Keratinocyte (primary cell): Measurements from ENCODE around the gene LRRC58. TPM values are rescaled to one million over a fixed set of nuclear protein-coding genes. Genes with fewer than 3 reads are reported as not detected.

Experiments
- DNase-seq: peaks from one replicate; pipeline ENCODE4 v3.0.0-alpha.2; 2011; ENCODE audit warnings: low read depth, missing footprints, low spot score
- FAIRE-seq: peaks from 2 replicates; lab custom pipeline; 2011; peaks lifted over from hg19 to GRCh38; lab: Jason Lieb, UNC
- H2AFZ ChIP-seq: 2 replicates; pipeline ENCODE4 v1.6.0; 2012; ENCODE audit warnings: low read length, control low read depth, inconsistent platforms; ENCODE audit not compliant: control insufficient read depth
- H3K27ac ChIP-seq: 2 replicates; pipeline ENCODE4 v1.5.1; 2011; ENCODE audit warnings: low read length; ENCODE audit not compliant: control insufficient read depth, insufficient read depth
- H3K27me3 ChIP-seq: 3 replicates; pipeline ENCODE4 v1.6.0; 2011; ENCODE audit warnings: low read length; ENCODE audit not compliant: control insufficient read depth, insufficient read depth; ENCODE audit errors: extremely low read depth
- H3K36me3 ChIP-seq, 2 experiments: 2 replicates in 1 of 2; 3 replicates in 1 of 2; pipeline ENCODE4 v1.5.1; 2011; ENCODE audit warnings: low read length in 2 of 2, mild to moderate bottlenecking in 1 of 2; ENCODE audit not compliant: control insufficient read depth in 2 of 2, insufficient read depth in 2 of 2; ENCODE audit errors: extremely low read depth in 1 of 2
- H3K4me1 ChIP-seq: 3 replicates; pipeline ENCODE4 v1.5.1; 2011; ENCODE audit warnings: low read length; ENCODE audit not compliant: control insufficient read depth, insufficient read depth; ENCODE audit errors: extremely low read depth
- H3K4me2 ChIP-seq: 3 replicates; pipeline ENCODE4 v1.6.0; 2011; ENCODE audit warnings: low read depth, low read length; ENCODE audit not compliant: control insufficient read depth, insufficient read depth; ENCODE audit errors: extremely low read depth
- H3K4me3 ChIP-seq, 3 experiments: fragments of 200-600 bp in 1 of 3; sonication (generic) in 1 of 3; 2 replicates in 2 of 3; 3 replicates in 1 of 3; pipeline ENCODE4 v1.5.1; 2011 to 2016; ENCODE audit warnings: low read length in 3 of 3, mild to moderate bottlenecking in 3 of 3, control low read depth in 2 of 3, inconsistent platforms in 1 of 3, low read depth in 1 of 3, mixed read lengths in 1 of 3, mixed run types in 1 of 3, moderate library complexity in 1 of 3; ENCODE audit not compliant: control insufficient read depth in 2 of 3, insufficient read depth in 2 of 3; ENCODE audit errors: extremely low read depth in 1 of 3
- H3K79me2 ChIP-seq: 2 replicates; pipeline ENCODE4 v1.6.0; 2012; ENCODE audit warnings: low read length; ENCODE audit not compliant: control insufficient read depth, insufficient read depth
- H3K9ac ChIP-seq: 3 replicates; pipeline ENCODE4 v1.6.0; 2011; ENCODE audit warnings: low read length; ENCODE audit not compliant: control insufficient read depth, insufficient read depth; ENCODE audit errors: extremely low read depth
- H3K9me1 ChIP-seq: 3 replicates; pipeline ENCODE4 v1.6.0; 2011; ENCODE audit warnings: low read length; ENCODE audit not compliant: control insufficient read depth, insufficient read depth; ENCODE audit errors: extremely low read depth
- H3K9me3 ChIP-seq: 2 replicates; pipeline ENCODE4 v1.5.1; 2012; ENCODE audit warnings: low read depth, low read length; ENCODE audit not compliant: control insufficient read depth
- H4K20me1 ChIP-seq: 3 replicates; pipeline ENCODE4 v1.6.0; 2011; ENCODE audit warnings: low read length; ENCODE audit not compliant: control insufficient read depth, insufficient read depth; ENCODE audit errors: extremely low read depth
- CTCF ChIP-seq, 3 experiments: IDR thresholded peaks in 1 of 3; conservative IDR thresholded peaks in 1 of 3; optimal IDR thresholded peaks in 1 of 3; 2 replicates in 2 of 3; 3 replicates in 1 of 3; pipeline versions ENCODE3 to v1.5.1; 2011; ENCODE audit warnings: low read length in 3 of 3, mild to moderate bottlenecking in 3 of 3, moderate library complexity in 2 of 3, control low read depth in 1 of 3, inconsistent platforms in 1 of 3; ENCODE audit not compliant: insufficient read depth in 2 of 3; ENCODE audit errors: extremely low read depth in 1 of 3
- EZH2 ChIP-seq: IDR thresholded peaks from one replicate; pipeline ENCODE4 v1.6.1; 2012; ENCODE audit warnings: inconsistent platforms, mild to moderate bottlenecking, low read length, moderate library complexity
- dilution Hi-C: fragments of 300-500 bp; cut with MboI; formaldehyde crosslinking; loops from one replicate; pipeline ENCODE4 v1.7.0; 2020; ENCODE audit warnings: low sequenced_read_pairs; ENCODE audit not compliant: extremely low pct_ligation_motif_present
- polyA plus RNA-seq, 5 experiments: library from polyadenylated mRNA; depleted of rRNA in 3 of 5; stranded (reverse) in 3 of 5; stranded (forward) in 1 of 5; unstranded in 1 of 5; fragments of >200 nt; gene quantifications; 1 replicate in 1 of 5; 2 replicates in 3 of 5; 3 replicates in 1 of 5; pipeline versions ENCODE4 v1.2.1 to v1.2.3, GENCODE V29; 2011 to 2012; ENCODE audit warnings: missing spikeins in 2 of 5, low read depth in 1 of 5, low replicate concordance in 1 of 5

LRRC58 gene
- polyA plus RNA-seq, 1 donor (not counting 4 experiments of a cell fraction or from before 2014, with no cell fraction given) = 17.4 TPM

GRCh38 chr3:120338517-120338916 is 10.6 kb downstream of the LRRC58 start:
- Histone ChIP-seq H3K9ac (no peak overlapping the region), H2AFZ (no peak overlapping the region), H3K4me3 (no peak overlapping the region), H3K27me3 (no peaks in the 10 kb centered on the region), H3K36me3 (peaks cover 0 to under 1% of the 10 kb centered on the region in 2 experiments), H4K20me1 (no peaks in the 10 kb centered on the region), H3K27ac (no peak overlapping the region), H3K9me1 (no peaks in the 10 kb centered on the region), H3K4me1 (no peaks in the 10 kb centered on the region), H3K9me3 (no peaks in the 10 kb centered on the region), H3K4me2 (no peak overlapping the region), H3K79me2 (peaks cover 68% of the 10 kb centered on the region)
- dilution Hi-C loops = no loop called here
- FAIRE-seq (no peak), DNase-seq (no peak)
- TF ChIP-seq EZH2 = no peak
- no peak for TF ChIP-seq CTCF (optimal IDR thresholded peaks at IDR 0.05 in 1 of 3, IDR thresholded peaks at IDR 0.05 in 1 of 3, conservative IDR thresholded peaks at IDR 0.05 in 1 of 3; ENCODE audit: extremely low read depth in 1 of 3, insufficient read depth in 2 of 3, low read length in 3 of 3)

- peaks cover 14% of the 10 kb centered on the region for H3K79me2 ChIP-seq
- no peaks in the 10 kb centered on the region for H3K27me3 ChIP-seq
- H3K4me1 ChIP-seq = no peaks in the 10 kb centered on the region
- no peaks in the 10 kb centered on the region for H3K9me1 ChIP-seq
- DNase-seq (no peak), FAIRE-seq (no peak)
- no peak overlapping the region for H3K27ac ChIP-seq
- no peaks in the 10 kb centered on the region for H3K9me3 ChIP-seq
- peaks cover 1 to 8% of the 10 kb centered on the region in 2 experiments for H3K36me3 ChIP-seq
- no peak overlapping the region for H2AFZ ChIP-seq
- no peak overlapping the region for H3K4me2 ChIP-seq
- no peak overlapping the region for H3K9ac ChIP-seq
- dilution Hi-C loops = no loop called here
- H3K4me3 ChIP-seq = no peak overlapping the region
- H4K20me1 ChIP-seq = no peaks in the 10 kb centered on the region
- TF ChIP-seq CTCF (optimal IDR thresholded peaks at IDR 0.05 in 1 of 3, IDR thresholded peaks at IDR 0.05 in 1 of 3, conservative IDR thresholded peaks at IDR 0.05 in 1 of 3; ENCODE audit: extremely low read depth in 1 of 3, insufficient read depth in 2 of 3, low read length in 3 of 3) (no peak), EZH2 (no peak)
Observed at GRCh38 chr3:120332646-120333045, 16.5 kb downstream of the LRRC58 start.
